B cell (primary cell): ENCODE data around the gene SNTB2. TPM values are rescaled to one million over a fixed set of nuclear protein-coding genes. Genes with fewer than 3 reads are reported as not detected.

Source experiments
- ATAC-seq: fragments of 200-7000 bp; cut with Tn5 transposase; one replicate; pipeline ENCODE4 v1.10.0; 2021; ENCODE audit warnings: low read depth, mild to moderate bottlenecking, moderate number of reproducible peaks, moderate library complexity
- CTCF ChIA-PET: fragments of 350-600 bp; sonication (Branson Sonifier 250); formaldehyde crosslinking; loops from one replicate; lab custom pipeline; 2021; ENCODE audit warnings: antibody characterized with exemption, inconsistent platforms; lab: Charles Lee
- POLR2A ChIA-PET: fragments of 350-600 bp; sonication (Branson Sonifier 250); formaldehyde crosslinking; loops from one replicate; lab custom pipeline; 2021; ENCODE audit warnings: antibody characterized with exemption; lab: Charles Lee
- DNase-seq: peaks from one replicate; pipeline ENCODE4 v3.0.0; 2013
- H2AFZ ChIP-seq: 2 replicates; pipeline ENCODE4 v1.6.1; 2012; ENCODE audit warnings: mild to moderate bottlenecking, low read depth, low read length; ENCODE audit not compliant: insufficient read depth, poor library complexity, severe bottlenecking
- H3K27ac ChIP-seq, 2 donors: 1 replicate in 1 of 2; 2 replicates in 1 of 2; pipeline ENCODE4 v1.5.1; 2012 to 2013; ENCODE audit warnings: low read length in 2 of 2, mild to moderate bottlenecking in 2 of 2, moderate library complexity in 1 of 2
- H3K27me3 ChIP-seq, 4 experiments: fragments of 200-600 bp in 1 of 4; sonication (generic) in 1 of 4; replicated peaks in 1 of 4; 1 replicate in 2 of 4; 2 replicates in 2 of 4; pipeline versions ENCODE4 v1.6.1 to v1.7.0; 2013 to 2016; ENCODE audit warnings: low read length in 3 of 4, mild to moderate bottlenecking in 2 of 4, mixed read lengths in 1 of 4, moderate library complexity in 1 of 4; ENCODE audit not compliant: insufficient read depth in 4 of 4, control insufficient read depth in 3 of 4; ENCODE audit errors: control extremely low read depth in 1 of 4
- H3K36me3 ChIP-seq, 2 experiments: replicated peaks in 1 of 2; 1 replicate in 1 of 2; 2 replicates in 1 of 2; pipeline versions ENCODE4 v1.6.1 to v1.7.1; 2013; ENCODE audit warnings: low read length in 1 of 2; ENCODE audit not compliant: insufficient read depth in 2 of 2, control insufficient read depth in 1 of 2; ENCODE audit errors: control extremely low read depth in 1 of 2, extremely low read depth in 1 of 2
- H3K4me1 ChIP-seq, 2 donors: fragments of 200-600 bp in 1 of 2; sonication (generic) in 1 of 2; 1 replicate in 1 of 2; 2 replicates in 1 of 2; pipeline versions ENCODE4 v1.5.1 to v1.6.1; 2013 to 2017; ENCODE audit warnings: low read length in 2 of 2; ENCODE audit not compliant: control insufficient read depth in 2 of 2, insufficient read depth in 2 of 2
- H3K4me2 ChIP-seq: replicated peaks from 2 replicates; pipeline ENCODE3; 2012; ENCODE audit warnings: mild to moderate bottlenecking, low read depth, low read length; ENCODE audit not compliant: poor library complexity, severe bottlenecking
- H3K4me3 ChIP-seq, 5 experiments: fragments of 200-600 bp in 1 of 5; sonication (generic) in 1 of 5; 1 replicate in 3 of 5; 2 replicates in 2 of 5; pipeline versions ENCODE4 v1.5.1 to v1.7.0; 2011 to 2016; ENCODE audit warnings: low read length in 4 of 5, mild to moderate bottlenecking in 4 of 5, low read depth in 2 of 5, control low read depth in 1 of 5, moderate library complexity in 1 of 5; ENCODE audit not compliant: insufficient read depth in 1 of 5; ENCODE audit errors: control extremely low read depth in 1 of 5, extremely low read depth in 1 of 5
- H3K79me2 ChIP-seq: fragments of 200-600 bp; sonication (generic); one replicate; pipeline ENCODE4 v1.6.0; 2016; ENCODE audit warnings: low read length; ENCODE audit not compliant: control insufficient read depth, insufficient read depth
- H3K9ac ChIP-seq: fragments of 200-600 bp; sonication (generic); 2 replicates; pipeline ENCODE4 v1.6.1; 2017; ENCODE audit warnings: mild to moderate bottlenecking, low read length, moderate library complexity
- H3K9me3 ChIP-seq, 3 donors: one replicate each; pipeline versions ENCODE4 v1.6.1 to v1.7.1; 2013; ENCODE audit warnings: low read length in 2 of 3; ENCODE audit not compliant: control insufficient read depth in 2 of 3, insufficient read depth in 1 of 3; ENCODE audit errors: control extremely low read depth in 1 of 3
- H4K20me1 ChIP-seq: 2 replicates; pipeline ENCODE4 v1.6.0; 2012; ENCODE audit warnings: mild to moderate bottlenecking, low read length; ENCODE audit not compliant: insufficient read depth, control insufficient read depth, poor library complexity, severe bottlenecking
- H3K27ac Mint-ChIP-seq: one replicate; pipeline ENCODE4 v1.8.0; 2021; ENCODE audit warnings: mixed read lengths
- H3K27me3 Mint-ChIP-seq: one replicate; pipeline ENCODE4 v1.8.0; 2021; ENCODE audit warnings: mixed read lengths
- H3K4me1 Mint-ChIP-seq: one replicate; pipeline ENCODE4 v1.8.0; 2021; ENCODE audit warnings: mixed read lengths
- H3K4me3 Mint-ChIP-seq: one replicate; pipeline ENCODE4 v1.8.0; 2021; ENCODE audit warnings: mixed read lengths
- H3K9me3 Mint-ChIP-seq: one replicate; pipeline ENCODE4 v1.8.0; 2022; ENCODE audit warnings: mixed read lengths; ENCODE audit not compliant: insufficient read depth
- EZH2 ChIP-seq: IDR thresholded peaks from 2 replicates; pipeline ENCODE4 v1.6.1; 2012; ENCODE audit warnings: borderline replicate concordance, low read depth, mild to moderate bottlenecking, moderate library complexity, low read length; ENCODE audit not compliant: insufficient read depth, poor library complexity, severe bottlenecking
- WGBS: methylation state at CpG from one replicate; pipeline ENCODE4 v1.1.5; 2013; ENCODE audit warnings: missing lambda C conversion rate; ENCODE audit not compliant: insufficient coverage; 5-methylcytosine and 5-hydroxymethylcytosine counted together
- intact Hi-C: fragments of 100-400 bp; cut with micrococcal nuclease; formaldehyde crosslinking; loops from one replicate; pipeline ENCODE4 v1.10.0; 2022
- polyA plus RNA-seq: library from polyadenylated mRNA; depleted of rRNA; stranded (reverse); fragments of >200 nt; gene quantifications from 2 replicates; pipeline ENCODE4 v1.2.3, GENCODE V29; 2012
- total RNA-seq, 2 donors: library from RNA; stranded (reverse); fragments of 120-200 nt in 1 of 2; gene quantifications; 1 replicate in 1 of 2; 2 replicates in 1 of 2; pipeline versions ENCODE4 v1.2.3 to v1.2.4, GENCODE V29; 2013 to 2022
- TF ChIP-seq, protein P1 (sequence below): fragments of 200-600 bp; IDR thresholded peaks from one replicate; pipeline ENCODE4 v1.8.0; 2022; ENCODE audit warnings: antibody characterized with exemption, mild to moderate bottlenecking

Gene SNTB2
- total and polyA plus RNA-seq, 2 donors (not counting 1 experiment from before 2014, with no cell fraction given) = 3.8 to 16.2 TPM

DNA sequence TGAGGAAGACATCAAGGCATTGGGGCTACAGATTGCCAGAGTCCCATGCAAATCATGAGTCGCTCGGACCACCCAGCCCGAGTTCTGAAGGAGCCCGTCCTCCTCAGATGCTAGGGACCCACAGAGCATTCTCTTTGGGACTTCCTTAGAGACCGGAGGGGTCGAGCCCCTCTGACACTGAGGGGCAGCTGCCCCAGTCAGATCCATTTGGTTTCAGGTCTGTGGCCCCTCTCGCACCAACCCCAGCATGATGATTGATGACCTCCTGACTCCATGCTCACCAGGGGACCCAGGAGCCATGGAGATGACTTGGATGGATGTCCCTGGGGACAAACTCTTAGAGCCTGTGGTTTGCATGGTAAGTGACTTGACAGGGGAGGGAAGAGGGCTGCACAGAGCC lies 135.4 kb downstream of the SNTB2 start:
- Mint-ChIP-seq H3K27me3 (no peaks in the 10 kb centered on the region), H3K4me1 (peaks cover 19% of the 10 kb centered on the region), H3K27ac (no peak overlapping the region), H3K9me3 (no peaks in the 10 kb centered on the region), H3K4me3 (no peak overlapping the region)
- ATAC-seq = no peak
- H3K4me2 ChIP-seq = no peak overlapping the region
- no peak overlapping the region for H3K9ac ChIP-seq
- POLR2A ChIA-PET = no interaction called here
- H2AFZ ChIP-seq = no peak overlapping the region
- CTCF ChIA-PET = no interaction called here
- no peaks in the 10 kb centered on the region for H3K9me3 ChIP-seq
- no peaks in the 10 kb centered on the region for H3K27me3 ChIP-seq
- H3K4me3 ChIP-seq = no peak overlapping the region
- peaks cover 78% of the 10 kb centered on the region for H4K20me1 ChIP-seq
- intact Hi-C loops = no loop called here
- peaks cover 0 to 7% of the 10 kb centered on the region in 2 donors for H3K4me1 ChIP-seq
- H3K27ac ChIP-seq = no peak overlapping the region
- no peak for DNase-seq
- WGBS = 97% methylated on average over 6 of the region's 7 CpGs
- peaks cover 74% of the 10 kb centered on the region for H3K79me2 ChIP-seq
- H3K36me3 ChIP-seq = peaks cover 1 to 76% of the 10 kb centered on the region in 2 experiments
- no peak for TF ChIP-seq EZH2
- TF ChIP-seq, protein P1, sequence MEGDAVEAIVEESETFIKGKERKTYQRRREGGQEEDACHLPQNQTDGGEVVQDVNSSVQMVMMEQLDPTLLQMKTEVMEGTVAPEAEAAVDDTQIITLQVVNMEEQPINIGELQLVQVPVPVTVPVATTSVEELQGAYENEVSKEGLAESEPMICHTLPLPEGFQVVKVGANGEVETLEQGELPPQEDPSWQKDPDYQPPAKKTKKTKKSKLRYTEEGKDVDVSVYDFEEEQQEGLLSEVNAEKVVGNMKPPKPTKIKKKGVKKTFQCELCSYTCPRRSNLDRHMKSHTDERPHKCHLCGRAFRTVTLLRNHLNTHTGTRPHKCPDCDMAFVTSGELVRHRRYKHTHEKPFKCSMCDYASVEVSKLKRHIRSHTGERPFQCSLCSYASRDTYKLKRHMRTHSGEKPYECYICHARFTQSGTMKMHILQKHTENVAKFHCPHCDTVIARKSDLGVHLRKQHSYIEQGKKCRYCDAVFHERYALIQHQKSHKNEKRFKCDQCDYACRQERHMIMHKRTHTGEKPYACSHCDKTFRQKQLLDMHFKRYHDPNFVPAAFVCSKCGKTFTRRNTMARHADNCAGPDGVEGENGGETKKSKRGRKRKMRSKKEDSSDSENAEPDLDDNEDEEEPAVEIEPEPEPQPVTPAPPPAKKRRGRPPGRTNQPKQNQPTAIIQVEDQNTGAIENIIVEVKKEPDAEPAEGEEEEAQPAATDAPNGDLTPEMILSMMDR = no peak

DNA sequence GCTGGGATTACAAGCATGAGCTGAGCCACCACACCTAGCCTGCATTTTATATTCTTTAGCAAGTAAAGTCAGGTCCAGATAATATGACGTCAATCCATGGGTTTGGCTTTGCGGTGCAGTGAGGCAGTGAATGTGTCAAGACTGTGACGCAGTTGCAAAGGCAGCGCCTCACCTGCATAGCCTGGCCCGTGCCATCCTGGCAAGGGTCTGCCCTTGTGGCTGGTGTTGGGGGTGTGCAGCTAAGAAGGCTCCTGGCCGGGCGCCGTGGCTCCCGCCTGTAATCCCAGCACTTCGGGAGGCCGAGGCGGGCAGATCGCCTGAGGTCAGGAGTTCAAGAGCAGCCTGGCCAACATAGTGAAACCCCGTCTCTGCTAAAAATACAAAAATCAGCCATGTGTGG lies 136.5 kb downstream of the SNTB2 start:
- CTCF ChIA-PET = no interaction called here

More for the DNA sequence above, 136.5 kb downstream of the SNTB2 start:
- H3K27me3 ChIP-seq = no peaks in the 10 kb centered on the region
- H2AFZ ChIP-seq = no peak overlapping the region
- H3K4me1 ChIP-seq = peaks cover 3 to 11% of the 10 kb centered on the region in 2 donors
- no peak for TF ChIP-seq EZH2
- TF ChIP-seq, protein P1 = no peak
- H3K4me2 ChIP-seq = no peak overlapping the region
- DNase-seq (no peak), ATAC-seq (no peak)
- H3K4me3 ChIP-seq = no peak overlapping the region
- WGBS = 94% methylated on average over 14 of the region's 14 CpGs
- H3K79me2 ChIP-seq = peaks cover 72% of the 10 kb centered on the region
- intact Hi-C loops = no loop called here
- H3K9ac ChIP-seq = no peak overlapping the region
- peaks cover 1 to 78% of the 10 kb centered on the region in 2 experiments for H3K36me3 ChIP-seq
- Mint-ChIP-seq H3K9me3 (no peaks in the 10 kb centered on the region), H3K27me3 (no peaks in the 10 kb centered on the region), H3K4me3 (no peak overlapping the region), H3K27ac (no peak overlapping the region), H3K4me1 (peaks cover 23% of the 10 kb centered on the region)
- no peaks in the 10 kb centered on the region for H3K9me3 ChIP-seq
- peaks cover 73% of the 10 kb centered on the region for H4K20me1 ChIP-seq
- no peak overlapping the region for H3K27ac ChIP-seq
- POLR2A ChIA-PET = no interaction called here
